Measurements from ENCODE around the gene ESPN.
A peak's percentile ranks its signal among the peaks of the same experiment; 100 is the strongest.

The ESPN gene

GRCh38 chr1:6467744-6468688, 43.4 kb downstream of the ESPN start:
- no peak for DNase-seq

- no peak for DNase-seq
Observed at GRCh38 chr1:6468729-6469461, 44.3 kb downstream of the ESPN start.

- no peak for DNase-seq
Observed at GRCh38 chr1:6470132-6471085, 45.8 kb downstream of the ESPN start.

GRCh38 chr1:6471086-6471969, 46.8 kb downstream of the ESPN start:
- DNase-seq: no peak

GRCh38 chr1:6471970-6472368, 47.4 kb downstream of the ESPN start:
- DNase-seq: no peak

- DNase-seq: no peak
Observed at GRCh38 chr1:6472391-6472790, 47.8 kb downstream of the ESPN start.

- no peak for DNase-seq
Observed at GRCh38 chr1:6473156-6473555, 48.6 kb downstream of the ESPN start.

- DNase-seq: no peak
Observed at GRCh38 chr1:6473974-6474814, 49.6 kb downstream of the ESPN start.

- DNase-seq: no peak
Observed at GRCh38 chr1:6474815-6475282, 50.3 kb downstream of the ESPN start.

- peak; percentile 81 for DNase-seq
Observed at GRCh38 chr1:6475381-6476133, 51.0 kb downstream of the ESPN start.

- no peak for DNase-seq
Observed at GRCh38 chr1:6476483-6476882, 51.9 kb downstream of the ESPN start.

GRCh38 chr1:6477039-6477820, 52.7 kb downstream of the ESPN start:
- DNase-seq: no peak

GRCh38 chr1:6481820-6482219, 57.2 kb downstream of the ESPN start:
- no peak for DNase-seq

GRCh38 chr1:6483017-6483760, 58.6 kb downstream of the ESPN start:
- DNase-seq: no peak

- no peak for DNase-seq
Observed at GRCh38 chr1:6483761-6484117, 59.2 kb downstream of the ESPN start.

- no peak for DNase-seq
Observed at GRCh38 chr1:6484826-6485167, 60.2 kb downstream of the ESPN start.

- no peak for DNase-seq
Observed at GRCh38 chr1:6485168-6486101, 60.9 kb downstream of the ESPN start.
